Progenitor cell of endocrine pancreas (in vitro differentiated cells): Measurements from ENCODE around the gene ATP11C. TPM values are rescaled to one million over a fixed set of nuclear protein-coding genes. Genes with fewer than 3 reads are reported as not detected.
A peak's percentile ranks its signal among the peaks of the same experiment; 100 is the strongest.
"Not testable (repeated sequence)": the region's sequence is repeated elsewhere in the genome, so short reads cannot be mapped to it uniquely, and the experiment has no call there.

Experiments
- DNase-seq: peaks from one replicate; pipeline ENCODE4 v3.0.0; 2021; ENCODE audit warnings: low spot score; ENCODE audit not compliant: unreplicated experiment
- H3K27ac Mint-ChIP-seq: 2 replicates; pipeline ENCODE4 v1.8.0; 2021; ENCODE audit warnings: mild to moderate bottlenecking, moderate library complexity, mixed read lengths
- H3K27me3 Mint-ChIP-seq: 2 replicates; pipeline ENCODE4 v1.8.0; 2021; ENCODE audit warnings: mixed read lengths
- H3K36me3 Mint-ChIP-seq: 2 replicates; pipeline ENCODE4 v1.8.0; 2022; ENCODE audit warnings: mixed read lengths; ENCODE audit not compliant: insufficient read depth
- H3K4me1 Mint-ChIP-seq: 2 replicates; pipeline ENCODE4 v1.8.0; 2021; ENCODE audit warnings: low read depth, mixed read lengths
- H3K4me3 Mint-ChIP-seq: 2 replicates; pipeline ENCODE4 v1.8.0; 2021; ENCODE audit warnings: low read depth, mild to moderate bottlenecking, moderate library complexity, mixed read lengths
- H3K9me3 Mint-ChIP-seq: 2 replicates; pipeline ENCODE4 v1.8.0; 2021; ENCODE audit warnings: low read depth, mixed read lengths
- CTCF ChIP-seq: fragments of 200-600 bp; sonication (generic); IDR thresholded peaks from one replicate; pipeline ENCODE4 v1.5.0; 2021; ENCODE audit warnings: antibody characterized with exemption, mild to moderate bottlenecking; ENCODE audit not compliant: unreplicated experiment
- total RNA-seq: library from RNA; stranded (reverse); gene quantifications from 2 replicates; pipeline ENCODE4 v1.2.1, GENCODE V29; 2021

The ATP11C gene
- total RNA-seq, 1 donor from 2014 or later = 38.3 TPM

DNA sequence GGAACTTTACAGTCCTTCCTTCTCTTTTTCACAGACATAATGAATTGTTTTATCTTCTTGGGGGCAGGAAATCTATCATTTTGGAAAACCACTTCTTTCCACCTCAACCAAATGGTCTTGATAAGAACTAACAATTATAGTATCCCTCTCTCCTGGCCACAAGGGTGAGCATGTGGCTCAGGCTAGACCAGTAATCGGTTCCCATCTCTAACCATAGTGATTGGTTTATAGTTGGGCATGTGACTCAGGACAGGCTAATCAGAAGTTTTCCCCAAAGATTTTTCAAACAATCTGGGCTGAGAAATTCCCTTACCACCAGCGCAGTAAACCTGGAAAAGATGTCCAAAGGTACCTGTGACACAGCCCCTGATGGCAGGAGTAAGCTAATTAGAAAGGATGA lies 36.4 kb upstream of the ATP11C start:
- no peaks in the 10 kb centered on the region for H3K4me1 Mint-ChIP-seq
- TF ChIP-seq CTCF = no peak
- H3K36me3 Mint-ChIP-seq = no peaks in the 10 kb centered on the region
- H3K27ac Mint-ChIP-seq = no peak overlapping the region
- no peak overlapping the region for H3K4me3 Mint-ChIP-seq
- H3K27me3 Mint-ChIP-seq = peaks cover 47% of the 10 kb centered on the region
- DNase-seq = no peak
- peaks cover under 1% of the 10 kb centered on the region for H3K9me3 Mint-ChIP-seq

GRCh38 chrX:139967750-139968149 lies 34.9 kb upstream of the ATP11C start:
- H3K27ac Mint-ChIP-seq = no peak overlapping the region
- no peaks in the 10 kb centered on the region for H3K36me3 Mint-ChIP-seq
- no peak for DNase-seq
- no peak overlapping the region for H3K4me3 Mint-ChIP-seq
- H3K9me3 Mint-ChIP-seq = peaks cover 12% of the 10 kb centered on the region
- H3K27me3 Mint-ChIP-seq = peaks cover 38% of the 10 kb centered on the region
- no peak for TF ChIP-seq CTCF
- H3K4me1 Mint-ChIP-seq = no peaks in the 10 kb centered on the region

GRCh38 chrX:139967300-139967699 lies 34.4 kb upstream of the ATP11C start:
- Mint-ChIP-seq H3K4me3 (no peak overlapping the region), H3K27me3 (peaks cover 33% of the 10 kb centered on the region), H3K36me3 (no peaks in the 10 kb centered on the region), H3K4me1 (no peaks in the 10 kb centered on the region), H3K27ac (no peak overlapping the region), H3K9me3 (peaks cover 12% of the 10 kb centered on the region)
- TF ChIP-seq CTCF = peak; percentile 31
- no peak for DNase-seq

DNA sequence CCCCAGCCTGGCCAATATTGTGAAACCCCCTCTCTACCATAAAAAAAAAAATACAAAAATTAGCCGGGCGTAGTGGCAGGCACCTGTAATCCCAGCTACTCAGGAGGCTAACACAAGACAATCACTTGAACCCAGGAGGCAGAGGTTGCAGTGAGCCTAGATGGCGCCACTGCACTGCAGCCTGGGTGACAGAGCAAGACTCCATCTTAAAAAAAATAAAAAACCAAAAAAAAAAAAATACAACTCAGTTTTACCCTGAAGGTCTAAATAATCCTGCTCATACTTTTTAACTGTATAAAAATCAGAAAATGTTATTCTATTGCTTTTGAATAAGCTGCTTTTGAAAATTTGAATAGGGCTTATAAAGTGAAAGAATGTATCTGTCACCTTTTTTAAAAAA lies 33.3 kb upstream of the ATP11C start:
- not testable (repeated sequence) for H3K36me3 Mint-ChIP-seq, H3K4me3 Mint-ChIP-seq, H3K4me1 Mint-ChIP-seq, H3K27ac Mint-ChIP-seq, DNase-seq
- peak; percentile 55 for TF ChIP-seq CTCF
- Mint-ChIP-seq H3K9me3 (peaks cover 12% of the 10 kb centered on the region), H3K27me3 (peaks cover 22% of the 10 kb centered on the region)

DNA sequence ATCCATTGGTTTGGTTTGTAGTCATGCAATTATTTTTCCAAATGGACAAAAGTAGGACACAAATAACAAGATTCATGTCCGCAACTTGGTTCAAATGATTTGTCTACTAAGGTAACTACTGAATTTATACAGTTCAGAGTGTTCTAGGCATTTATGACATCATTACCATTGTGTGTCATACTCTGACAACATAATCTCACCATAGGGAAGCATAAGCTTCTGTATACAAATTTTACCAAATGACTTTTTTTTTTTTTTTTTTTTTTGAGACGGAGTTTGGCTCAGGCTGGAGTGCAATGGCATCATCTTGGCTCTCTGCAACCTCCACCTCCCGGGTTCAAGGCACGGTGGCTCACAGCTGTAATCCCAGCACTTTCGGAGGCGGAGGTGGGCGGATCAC lies 32.6 kb upstream of the ATP11C start, which contains the start of gene CXorf66:
CXorf66 (minus strand) TSS at position 101 of the 400 bp plus-strand sequence; CDS start at position 76, 25 bp downstream.
- no peak for DNase-seq
- no peaks in the 10 kb centered on the region for H3K36me3 Mint-ChIP-seq
- H3K27me3 Mint-ChIP-seq = peaks cover 15% of the 10 kb centered on the region
- peaks cover 12% of the 10 kb centered on the region for H3K9me3 Mint-ChIP-seq
- no peak within 1 kb of the TSS for H3K4me3 Mint-ChIP-seq
- no peak within 1 kb of the TSS for H3K27ac Mint-ChIP-seq
- H3K4me1 Mint-ChIP-seq = no peaks in the 10 kb centered on the region
- no peak for TF ChIP-seq CTCF

- DNase-seq, H3K4me1 Mint-ChIP-seq, H3K27me3 Mint-ChIP-seq, H3K4me3 Mint-ChIP-seq, H3K27ac Mint-ChIP-seq, H3K36me3 Mint-ChIP-seq: not testable (repeated sequence)
- H3K9me3 Mint-ChIP-seq = peaks cover 19% of the 10 kb centered on the region
Observed at GRCh38 chrX:139961091-139961490, 28.2 kb upstream of the ATP11C start.
